Stomach (tissue), 4 donors: Measurements from ENCODE around the gene PRR33.

ENCODE experiments used
- CTCF ChIP-seq, 7 experiments: fragments of 450-650 bp in 4 of 7; fragments of 200-600 bp in 3 of 7; sonication (generic) in 3 of 7; IDR thresholded peaks; one replicate each; pipeline ENCODE4 v1.5.1; 2016 to 2019; ENCODE audit warnings: antibody characterized with exemption in 7 of 7, control low read depth in 2 of 7, mild to moderate bottlenecking in 1 of 7
- POLR2A ChIP-seq, 4 donors: fragments of 450-650 bp; IDR thresholded peaks; one replicate each; pipeline ENCODE4 v1.6.1; 2016; ENCODE audit warnings: antibody characterized with exemption in 4 of 4, control low read depth in 2 of 4, mild to moderate bottlenecking in 1 of 4, moderate library complexity in 1 of 4
- POLR2AphosphoS5 ChIP-seq, 3 donors: sonication (generic); formaldehyde crosslinking; IDR thresholded peaks; one replicate each; pipeline ENCODE4 v1.6.1; 2016; ENCODE audit warnings: antibody characterized with exemption in 3 of 3

- TF ChIP-seq POLR2A (IDR thresholded peaks at IDR 0.05) (no peak), CTCF (IDR thresholded peaks at IDR 0.05) (no peak), POLR2AphosphoS5 (IDR thresholded peaks at IDR 0.05) (no peak)
Measured at GRCh38 chr11:1854949-1855885, 36.5 kb downstream of the PRR33 start.
